Calu3 (cell line): Measurements from ENCODE around the gene CHST8. TPM values are rescaled to one million over a fixed set of nuclear protein-coding genes. Genes with fewer than 3 reads are reported as not detected.

ENCODE experiments used
- BruUV-seq: library from RNA; stranded (reverse); fragments of 400-500 nt; replicated peaks from 2 replicates; lab custom pipeline; 2021; lab: Mats Ljungman, UMichigan
- CTCF ChIA-PET: fragments of 300-600 bp; sonication (Branson Sonifier 250); formaldehyde crosslinking; loops from one replicate; lab custom pipeline; 2022; ENCODE audit warnings: antibody characterized with exemption; lab: Charles Lee
- DNase-seq: peaks from one replicate; pipeline ENCODE4 v3.0.0; 2022
- H3K27ac Mint-ChIP-seq: one replicate; pipeline ENCODE4 v1.8.0; 2022; ENCODE audit warnings: mixed read lengths; ENCODE audit not compliant: unreplicated experiment
- H3K27me3 Mint-ChIP-seq: one replicate; pipeline ENCODE4 v1.8.0; 2022; ENCODE audit warnings: mixed read lengths; ENCODE audit not compliant: unreplicated experiment
- H3K36me3 Mint-ChIP-seq: one replicate; pipeline ENCODE4 v1.8.0; 2022; ENCODE audit warnings: mild to moderate bottlenecking, moderate library complexity, mixed read lengths; ENCODE audit not compliant: insufficient read depth, unreplicated experiment
- H3K4me1 Mint-ChIP-seq: one replicate; pipeline ENCODE4 v1.8.0; 2022; ENCODE audit warnings: mild to moderate bottlenecking, low read depth, mixed read lengths; ENCODE audit not compliant: unreplicated experiment
- H3K4me3 Mint-ChIP-seq: one replicate; pipeline ENCODE4 v1.8.0; 2022; ENCODE audit warnings: mild to moderate bottlenecking, low read depth, moderate library complexity, mixed read lengths; ENCODE audit not compliant: unreplicated experiment
- H3K9me3 Mint-ChIP-seq: one replicate; pipeline ENCODE4 v1.8.0; 2022; ENCODE audit warnings: low read depth, mixed read lengths; ENCODE audit not compliant: unreplicated experiment
- intact Hi-C: fragments of 100-400 bp; cut with micrococcal nuclease; formaldehyde crosslinking; loops from one replicate; pipeline ENCODE4 v1.10.0; 2022; ENCODE audit not compliant: unreplicated experiment
- total RNA-seq: library from RNA; stranded (reverse); gene quantifications from 2 replicates; pipeline ENCODE4 v1.2.3, GENCODE V29; 2022
- TF ChIP-seq, protein P1 (sequence below): fragments of 200-600 bp; IDR thresholded peaks from one replicate; pipeline ENCODE4 v1.8.0; 2022; ENCODE audit warnings: antibody characterized with exemption; ENCODE audit not compliant: unreplicated experiment

Gene CHST8
- total RNA-seq, 1 experiment from 2014 or later = not detected

DNA sequence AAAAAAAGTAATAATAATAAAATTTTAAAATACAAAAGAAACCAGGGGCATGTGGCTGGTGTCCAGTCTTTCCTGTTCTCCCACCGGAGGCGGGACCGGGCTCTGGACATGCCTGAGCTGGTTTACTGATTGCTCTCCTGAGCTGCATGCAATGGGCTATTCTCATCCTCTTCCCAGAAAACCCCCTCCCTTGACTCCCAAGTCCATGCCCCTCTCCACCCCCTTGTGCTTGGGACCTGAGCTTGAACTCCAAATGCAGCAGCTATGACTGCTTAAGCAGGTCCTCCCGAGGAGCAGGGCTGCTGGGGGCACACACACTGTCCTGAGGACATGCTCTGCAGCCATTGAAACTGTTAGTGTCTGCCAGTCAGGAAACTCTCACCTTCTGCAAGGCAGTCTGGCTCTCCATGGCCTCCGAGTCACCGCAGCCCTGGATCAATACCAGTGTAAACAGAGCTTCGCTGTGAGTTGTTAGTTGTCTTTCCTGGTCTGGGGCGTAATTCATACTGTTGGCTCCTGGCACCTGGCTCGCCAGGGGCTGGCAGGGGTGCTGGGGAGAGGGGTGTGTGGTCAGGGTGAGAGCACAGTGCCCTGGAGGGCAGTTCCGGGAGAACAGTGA, 41.6 kb upstream of the CHST8 start:
- H3K4me3 Mint-ChIP-seq = peak overlapping the region; percentile 36
- no peaks in the 10 kb centered on the region for H3K9me3 Mint-ChIP-seq
- intact Hi-C loops = no loop called here
- H3K4me1 Mint-ChIP-seq = peaks cover 11% of the 10 kb centered on the region
- H3K36me3 Mint-ChIP-seq = no peaks in the 10 kb centered on the region
- H3K27me3 Mint-ChIP-seq = peaks cover 35% of the 10 kb centered on the region
- peak overlapping the region; percentile 15 for H3K27ac Mint-ChIP-seq
- no TSS peak for BruUV-seq
- DNase-seq = peak; percentile 81
- CTCF ChIA-PET = interaction anchor here (0.6 to 1.0 kb wide), 5 partner anchors 10 to 403 kb away, joined by 3 to 10 read pairs (median 3); no protein-coding TSS in a partner anchor
- TF ChIP-seq, protein P1, sequence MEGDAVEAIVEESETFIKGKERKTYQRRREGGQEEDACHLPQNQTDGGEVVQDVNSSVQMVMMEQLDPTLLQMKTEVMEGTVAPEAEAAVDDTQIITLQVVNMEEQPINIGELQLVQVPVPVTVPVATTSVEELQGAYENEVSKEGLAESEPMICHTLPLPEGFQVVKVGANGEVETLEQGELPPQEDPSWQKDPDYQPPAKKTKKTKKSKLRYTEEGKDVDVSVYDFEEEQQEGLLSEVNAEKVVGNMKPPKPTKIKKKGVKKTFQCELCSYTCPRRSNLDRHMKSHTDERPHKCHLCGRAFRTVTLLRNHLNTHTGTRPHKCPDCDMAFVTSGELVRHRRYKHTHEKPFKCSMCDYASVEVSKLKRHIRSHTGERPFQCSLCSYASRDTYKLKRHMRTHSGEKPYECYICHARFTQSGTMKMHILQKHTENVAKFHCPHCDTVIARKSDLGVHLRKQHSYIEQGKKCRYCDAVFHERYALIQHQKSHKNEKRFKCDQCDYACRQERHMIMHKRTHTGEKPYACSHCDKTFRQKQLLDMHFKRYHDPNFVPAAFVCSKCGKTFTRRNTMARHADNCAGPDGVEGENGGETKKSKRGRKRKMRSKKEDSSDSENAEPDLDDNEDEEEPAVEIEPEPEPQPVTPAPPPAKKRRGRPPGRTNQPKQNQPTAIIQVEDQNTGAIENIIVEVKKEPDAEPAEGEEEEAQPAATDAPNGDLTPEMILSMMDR = no peak

DNA sequence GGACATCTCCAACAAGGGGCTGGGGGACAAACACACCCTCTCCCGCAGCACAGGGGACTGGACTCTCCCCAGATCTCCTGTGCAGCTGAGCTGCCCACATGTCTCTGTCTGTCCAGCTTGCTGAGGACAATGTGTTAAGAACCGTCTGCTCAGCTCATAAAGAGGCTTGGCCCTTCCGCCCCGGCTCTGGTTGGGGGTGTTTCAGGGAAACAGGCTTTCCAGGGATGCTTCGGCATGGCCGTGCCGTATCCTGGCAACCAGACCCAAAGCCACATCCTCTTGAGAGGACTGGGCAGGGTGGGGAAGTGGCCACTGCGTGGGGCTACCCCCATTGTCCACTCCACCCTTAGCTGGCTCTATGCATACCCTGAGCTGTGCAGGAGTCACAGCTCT, 41.1 kb upstream of the CHST8 start:
- Mint-ChIP-seq H3K4me1 (peaks cover 11% of the 10 kb centered on the region), H3K27me3 (peaks cover 35% of the 10 kb centered on the region), H3K27ac (peak overlapping the region; percentile 15), H3K36me3 (no peaks in the 10 kb centered on the region), H3K9me3 (no peaks in the 10 kb centered on the region), H3K4me3 (peak overlapping the region; percentile 36)
- CTCF ChIA-PET = interaction anchor here (0.5 to 0.8 kb wide), 4 partner anchors 52 to 1001 kb away, joined by 3 to 6 read pairs (median 3); no protein-coding TSS in a partner anchor
- peak; percentile 73 for DNase-seq
- TF ChIP-seq, protein P1 = no peak
- intact Hi-C loops = no loop called here
- no TSS peak for BruUV-seq

DNA sequence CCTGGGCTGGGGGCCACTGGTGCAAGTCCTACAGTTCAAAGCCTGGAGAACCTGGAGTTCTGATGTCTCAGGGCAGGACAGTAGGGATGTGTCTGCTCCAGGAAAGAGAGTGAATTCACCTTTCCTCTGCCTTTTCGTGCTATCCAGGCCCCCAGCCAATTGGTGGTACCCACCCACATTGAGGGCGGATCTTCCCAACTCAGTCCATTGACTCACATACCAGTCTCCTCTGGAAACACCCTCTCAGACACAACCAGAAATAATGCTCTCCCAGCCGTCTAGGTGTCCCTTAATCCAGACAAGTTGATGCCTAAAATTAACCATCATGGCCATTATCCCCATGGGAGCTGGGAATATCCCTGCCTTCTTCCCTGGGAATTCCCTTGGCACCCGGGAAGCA, 38.8 kb upstream of the CHST8 start:
- Mint-ChIP-seq H3K9me3 (peaks cover 5% of the 10 kb centered on the region), H3K27ac (no peak overlapping the region), H3K4me3 (no peak overlapping the region), H3K36me3 (no peaks in the 10 kb centered on the region), H3K4me1 (peaks cover 11% of the 10 kb centered on the region), H3K27me3 (peaks cover 36% of the 10 kb centered on the region)
- DNase-seq = no peak
- BruUV-seq = no TSS peak
- TF ChIP-seq, protein P1 = no peak
- CTCF ChIA-PET = no interaction called here
- intact Hi-C loops = no loop called here

DNA sequence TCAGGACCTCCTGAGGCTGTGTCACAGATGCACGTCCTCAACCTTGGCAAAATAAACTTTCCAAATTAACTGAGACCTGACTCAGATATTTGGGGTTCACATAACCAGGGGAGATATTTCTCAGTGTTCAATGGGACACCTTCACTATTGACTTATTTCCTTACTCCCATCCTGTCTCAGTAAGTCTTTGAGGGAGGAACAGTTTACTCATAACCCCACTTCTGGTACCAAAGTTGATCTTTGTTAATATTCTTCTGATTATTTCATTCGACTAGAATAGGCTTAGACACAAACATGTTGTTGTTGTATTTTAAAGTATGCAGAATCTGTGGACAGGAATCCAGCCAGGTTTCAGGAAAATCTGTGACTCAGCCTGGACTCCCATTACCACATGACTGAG, 34.6 kb upstream of the CHST8 start:
- CTCF ChIA-PET = no interaction called here
- intact Hi-C loops = no loop called here
- Mint-ChIP-seq H3K36me3 (no peaks in the 10 kb centered on the region), H3K27ac (no peak overlapping the region), H3K9me3 (peaks cover 7% of the 10 kb centered on the region), H3K27me3 (peaks cover 38% of the 10 kb centered on the region), H3K4me3 (no peak overlapping the region), H3K4me1 (no peaks in the 10 kb centered on the region)
- TF ChIP-seq, protein P1 = no peak
- no TSS peak for BruUV-seq
- no peak for DNase-seq
